ENCODE measurements around the gene ASB6.

Gene ASB6

DNA sequence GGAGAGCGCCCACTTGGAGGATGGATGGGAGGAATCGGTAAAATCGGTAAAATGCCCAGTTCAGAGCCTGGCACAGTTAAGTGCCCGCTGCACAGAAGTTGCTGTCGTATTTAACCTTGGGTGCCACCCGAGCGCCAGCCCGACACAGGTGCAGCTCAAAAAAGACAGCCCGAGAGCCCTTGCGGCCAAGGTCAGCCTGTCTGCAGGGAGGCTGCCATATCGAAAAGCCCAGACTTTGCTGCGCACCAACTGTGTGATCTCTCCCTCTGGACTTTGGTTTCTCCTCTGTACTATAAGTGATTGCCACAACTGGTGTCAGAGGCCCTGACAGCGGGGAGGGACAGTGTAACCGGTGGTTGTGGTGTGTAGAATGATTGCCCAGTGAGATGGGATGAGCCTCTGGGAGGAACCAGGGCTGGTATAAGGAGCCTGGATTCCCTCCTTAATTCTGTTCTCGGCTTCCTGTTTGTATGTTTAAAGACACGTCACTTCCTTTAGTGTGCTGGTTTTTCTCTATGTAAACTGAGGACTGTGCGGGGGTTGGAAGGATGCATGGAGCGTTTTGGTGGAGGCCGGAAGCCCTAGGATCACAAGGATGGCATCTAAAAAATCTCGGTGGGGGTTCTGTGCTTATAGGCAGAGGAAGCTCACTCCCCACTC, 15.2 kb downstream of the ASB6 start:
- no peak for DNase-seq (ENCODE audit: low read depth in 2 of 2)

DNA sequence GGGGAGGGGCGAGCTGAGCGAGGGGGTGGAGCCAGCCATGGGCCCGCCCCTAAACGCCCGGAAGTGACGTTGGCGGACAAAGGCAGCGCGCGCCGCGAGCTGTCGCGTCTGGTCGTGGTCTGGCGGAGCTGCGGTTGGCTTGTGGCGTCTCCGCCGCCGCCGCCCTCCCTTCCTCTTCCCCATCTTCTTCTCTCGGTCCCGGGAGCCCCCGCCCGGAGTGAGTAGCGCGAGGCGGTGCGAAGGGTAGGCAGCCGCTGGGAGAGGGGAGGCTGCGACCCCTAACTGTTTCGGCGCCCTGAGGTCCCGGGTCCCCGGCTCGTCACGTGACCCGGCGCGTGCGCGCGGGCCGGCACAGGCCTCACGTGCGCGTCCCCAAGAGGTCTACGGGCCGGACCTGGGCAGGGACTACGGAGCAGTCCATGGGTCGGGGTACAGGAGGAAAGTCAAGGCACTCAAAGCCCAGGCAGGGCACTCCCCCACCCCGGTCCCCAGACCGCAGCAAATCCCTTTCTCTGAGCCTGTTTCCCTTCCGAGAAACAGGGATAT, 15.8 kb downstream of the ASB6 start, which contains the start of gene NTMT1:
Gene NTMT1, plus strand, starts transcription at position 85 of the 546 bp plus-strand sequence. CDS start 6,541 bp downstream, outside the sequence.
- DNase-seq (ENCODE audit: low read depth in 2 of 2): peak; percentile 85 to 89

DNA sequence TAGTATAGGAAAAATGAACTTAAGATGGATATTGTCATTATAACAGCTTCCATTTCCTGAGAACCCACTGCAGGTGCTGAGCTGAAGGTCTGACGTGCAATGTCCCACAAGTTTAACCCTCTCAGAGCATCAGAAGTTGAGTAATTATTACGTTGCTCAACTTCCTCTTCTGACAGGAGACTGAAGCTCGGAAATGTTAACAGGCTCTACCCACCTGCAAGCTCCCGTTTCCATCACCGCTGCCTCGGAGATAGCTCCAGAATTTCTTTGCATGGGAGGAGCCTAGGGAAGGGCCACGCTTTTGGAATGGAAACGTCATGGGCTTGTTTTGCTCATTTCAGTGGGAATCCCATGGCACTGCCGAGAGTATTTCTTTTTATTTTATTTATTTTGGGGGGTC, 17.0 kb downstream of the ASB6 start:
- DNase-seq (ENCODE audit: low read depth in 2 of 2): no peak

DNA sequence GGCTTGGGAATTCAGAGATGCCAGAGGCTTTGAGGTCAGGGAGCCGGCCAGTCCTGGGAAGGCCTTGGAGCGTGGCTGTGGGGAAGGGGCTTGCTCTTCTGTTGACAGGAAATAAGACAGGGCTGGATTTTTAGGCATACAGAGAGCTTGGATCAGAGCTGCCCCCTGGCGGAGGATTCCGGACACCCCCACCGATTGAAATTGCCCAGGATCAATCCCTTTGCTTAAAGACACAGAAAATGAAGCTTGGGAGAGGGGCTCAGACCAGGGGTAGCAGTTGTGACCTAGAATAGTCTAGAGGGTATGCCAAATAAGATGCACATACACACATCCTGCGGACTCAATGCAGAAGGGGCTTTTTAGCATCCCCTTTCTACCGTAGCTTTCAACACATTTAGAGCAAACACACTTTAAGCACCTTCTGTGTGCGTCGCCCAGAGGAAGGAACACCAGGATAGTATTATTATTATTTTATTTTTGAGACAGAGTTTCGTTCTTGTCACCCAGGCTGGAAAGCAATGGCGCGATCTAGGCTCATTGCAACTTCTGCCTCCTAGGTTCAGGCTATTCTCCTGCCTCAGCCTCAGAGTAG, 17.7 kb downstream of the ASB6 start:
- DNase-seq (ENCODE audit: low read depth in 2 of 2): peak; percentile 66 to 76

DNA sequence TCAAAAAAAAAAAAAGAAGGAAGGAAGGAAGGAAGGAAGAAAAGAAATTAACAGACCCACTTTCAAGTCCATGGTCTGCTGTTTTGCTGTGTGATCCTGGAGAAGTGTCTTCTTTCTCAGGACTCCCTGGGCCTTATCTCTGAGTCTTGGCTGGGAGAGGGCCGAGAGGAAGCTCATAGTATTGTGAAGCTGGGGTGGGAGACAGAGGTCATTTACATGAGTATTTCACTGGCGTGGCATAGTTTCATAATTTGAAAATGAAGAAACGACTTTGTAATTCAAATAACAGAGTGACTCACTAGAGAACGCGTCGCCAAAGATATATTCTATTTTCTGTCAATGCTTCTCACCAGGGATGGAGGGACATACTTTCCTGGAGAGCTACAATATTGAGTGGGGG, 18.6 kb downstream of the ASB6 start:
- DNase-seq (ENCODE audit: low read depth in 2 of 2): no peak

DNA sequence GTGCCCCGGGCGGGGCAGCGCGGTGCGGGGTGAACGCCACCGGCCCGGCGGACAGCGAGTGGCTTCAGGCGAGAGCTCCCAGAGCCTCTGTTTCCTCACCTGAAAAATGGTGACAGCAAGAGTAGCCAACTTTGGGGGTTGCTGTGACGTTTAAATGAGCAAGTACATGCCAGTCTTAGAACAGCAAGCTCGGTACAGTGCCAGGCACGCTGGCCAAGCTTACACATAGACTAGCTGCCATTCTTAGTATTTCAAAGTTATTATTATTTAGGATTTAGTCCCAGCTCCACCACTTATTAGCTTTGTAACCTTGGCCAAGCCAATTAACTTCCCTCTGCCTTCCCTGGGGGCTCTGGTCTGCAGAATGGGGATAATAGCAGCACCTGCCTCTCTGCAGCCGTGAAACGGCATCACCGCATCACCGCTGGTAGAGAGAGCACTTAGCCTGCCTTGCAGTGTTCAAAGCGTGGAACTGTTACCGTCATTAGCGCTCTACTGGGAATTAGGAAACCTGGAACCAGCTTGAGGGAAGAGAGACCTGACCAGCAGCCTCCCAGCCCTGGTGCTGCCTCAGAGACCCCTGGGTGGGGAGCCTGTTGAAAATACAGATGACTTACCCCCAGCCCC, 21.2 kb downstream of the ASB6 start, which contains the start of gene C9orf50:
Gene C9orf50, minus strand, starts transcription at position 433 of the 627 bp plus-strand sequence. CDS start 527 bp downstream, outside the sequence.
- DNase-seq (ENCODE audit: low read depth in 2 of 2): no peak

DNA sequence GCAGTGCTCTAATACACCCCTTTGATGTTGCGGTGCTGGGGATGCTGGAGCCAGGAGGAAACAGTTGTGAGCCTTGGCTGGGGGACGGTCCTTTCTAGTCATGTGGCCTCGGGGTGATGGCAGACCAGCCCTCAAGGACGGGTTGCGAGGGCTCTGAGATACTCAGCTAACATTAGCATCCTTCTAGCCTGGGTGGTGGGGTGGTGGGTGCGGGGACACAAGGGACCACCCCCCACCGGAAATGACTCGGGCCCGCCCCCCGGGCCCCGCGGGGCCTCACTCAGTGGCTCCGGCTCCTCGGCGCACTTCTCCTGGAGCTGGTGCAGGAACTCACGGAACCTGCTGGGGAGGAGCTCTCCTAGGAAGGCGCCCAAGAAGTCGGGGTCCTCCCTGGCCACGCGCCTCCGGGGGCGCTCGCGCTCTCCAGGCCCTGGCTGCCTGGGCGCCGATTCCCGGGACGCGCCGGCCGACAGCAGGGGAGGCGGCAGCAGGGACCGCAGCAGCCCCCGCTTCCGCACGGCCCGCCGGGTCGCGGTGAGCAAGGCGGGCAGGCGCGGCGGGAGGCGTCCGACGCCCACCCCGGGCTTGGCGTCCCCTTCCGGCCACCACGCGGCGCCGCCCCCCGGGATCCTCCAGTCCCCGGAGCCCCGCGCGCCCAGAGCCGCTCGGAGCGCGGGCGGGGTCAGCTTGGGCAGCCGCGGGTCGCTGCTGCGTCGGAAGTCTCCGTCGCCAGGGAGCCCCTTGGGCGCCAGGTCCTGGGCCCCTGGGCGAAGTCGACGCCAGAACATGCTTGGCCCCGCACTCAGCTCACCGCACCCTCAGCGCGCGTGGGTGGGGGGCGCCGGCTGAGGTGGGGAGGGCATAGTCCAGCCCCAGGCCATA, 21.9 kb downstream of the ASB6 start:
- no peak for DNase-seq (ENCODE audit: low read depth in 2 of 2)

DNA sequence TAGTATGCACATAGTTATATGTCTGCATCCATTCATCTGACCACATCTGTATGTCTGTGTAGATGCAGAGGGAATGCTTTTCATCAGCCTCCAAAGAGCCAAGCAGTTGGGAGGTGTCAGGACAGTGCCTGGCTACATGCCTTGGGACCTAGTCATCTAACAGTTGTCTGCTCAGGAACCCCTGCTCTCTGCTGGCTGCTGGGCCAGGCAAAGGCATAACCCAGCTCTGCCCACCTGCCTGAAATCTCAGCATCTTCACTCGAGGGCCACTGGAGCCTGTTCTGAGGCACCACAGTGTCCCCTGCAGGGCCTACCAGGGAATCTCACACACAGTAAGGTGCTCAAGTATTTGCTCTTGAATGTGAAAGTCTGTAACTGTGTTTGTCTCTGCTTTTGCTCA, 24.8 kb downstream of the ASB6 start:
- DNase-seq (ENCODE audit: low read depth in 2 of 2): no peak

DNA sequence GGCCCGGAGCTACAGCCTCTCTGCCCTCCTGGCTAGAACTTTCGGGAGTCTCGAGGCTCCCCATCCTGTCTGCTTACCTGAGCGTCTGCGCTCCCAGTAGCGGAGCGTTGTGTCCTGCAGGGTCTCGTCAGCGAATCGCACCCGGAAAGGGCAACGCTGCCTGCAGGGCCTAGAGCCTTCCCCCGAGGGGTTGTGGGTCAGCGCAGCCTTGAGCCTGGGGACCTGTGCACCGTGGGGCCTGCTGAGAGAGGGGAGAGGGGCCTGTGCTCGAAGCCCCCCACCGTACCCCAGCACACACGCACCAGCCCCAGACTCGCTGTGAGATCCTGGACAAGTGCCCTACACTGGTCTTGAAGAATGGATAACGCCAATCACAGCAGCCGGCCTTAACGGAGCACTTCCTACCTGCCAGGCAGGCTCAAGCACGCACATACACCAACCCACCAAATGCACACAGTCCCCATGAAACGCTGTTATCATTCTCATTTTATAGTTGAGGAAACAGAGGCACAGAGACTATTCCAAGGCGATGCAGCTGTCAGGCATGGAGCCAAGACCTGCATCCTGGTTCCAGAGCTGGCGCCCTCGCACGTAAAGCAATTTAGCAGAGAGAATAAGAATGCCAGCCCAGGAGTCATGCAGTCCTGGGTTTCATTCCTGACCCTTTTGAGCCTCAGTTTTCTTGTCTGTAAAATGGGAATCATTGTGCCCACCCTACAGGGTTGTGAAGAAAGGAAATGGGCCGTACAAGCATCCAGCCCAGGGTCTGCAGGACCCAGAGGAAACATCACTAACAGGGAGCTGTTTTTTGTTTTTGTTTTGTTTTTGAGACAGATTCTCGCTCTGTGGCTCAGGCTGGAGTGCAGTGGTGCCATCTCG, 26.3 kb downstream of the ASB6 start:
- DNase-seq (ENCODE audit: low read depth in 2 of 2): no peak

DNA sequence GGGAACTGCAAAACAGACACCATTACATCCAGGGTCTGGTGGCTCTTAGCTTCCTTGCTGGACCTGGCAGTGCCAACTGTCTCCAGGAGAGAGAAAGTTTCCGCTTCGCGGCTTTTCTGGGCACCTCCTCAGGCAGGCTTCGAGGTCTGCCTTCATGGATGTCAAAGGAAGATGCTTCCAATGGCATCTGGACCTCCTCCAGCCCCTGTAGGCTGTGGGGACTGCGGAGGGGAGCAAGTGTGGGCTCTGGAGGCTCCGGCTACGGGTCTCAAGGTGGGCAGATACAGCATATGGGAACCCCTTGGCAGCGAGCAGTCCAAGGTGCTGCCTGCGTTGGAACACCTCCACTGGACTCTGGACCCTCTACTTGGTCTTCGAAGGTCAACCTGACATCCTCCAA, 27.0 kb downstream of the ASB6 start:
- DNase-seq (ENCODE audit: low read depth in 2 of 2): no peak

DNA sequence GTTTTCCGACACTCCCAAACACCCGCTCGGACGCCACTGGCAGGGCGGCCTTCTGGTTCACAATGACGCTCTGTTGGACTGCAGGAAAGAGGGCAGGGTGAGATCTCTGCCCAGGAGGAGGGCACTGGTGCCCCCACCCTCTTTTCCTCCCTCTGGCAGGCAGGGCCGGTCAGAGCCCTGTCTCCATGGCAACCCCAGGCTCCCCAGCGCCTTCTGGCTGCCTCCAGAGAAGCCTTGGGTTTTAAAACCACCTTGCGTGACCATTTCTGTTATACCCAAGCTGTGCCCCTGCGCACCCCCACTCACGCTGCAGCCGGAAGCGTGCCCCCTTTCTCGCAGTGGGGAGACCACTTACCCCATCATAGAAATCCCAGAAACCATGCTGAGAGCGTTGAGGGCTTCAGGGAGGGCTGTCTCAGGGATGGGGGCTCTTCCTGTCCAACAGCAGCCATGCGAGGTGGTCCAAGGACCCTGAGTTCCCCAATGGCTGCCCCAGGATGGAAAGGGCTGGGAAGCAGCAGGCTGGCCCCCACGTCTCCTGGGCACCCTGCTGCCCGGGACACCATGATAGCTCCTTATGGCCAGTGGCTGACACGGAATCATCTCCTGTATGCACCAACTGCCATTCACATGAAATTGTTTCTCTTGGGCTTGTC, 28.3 kb downstream of the ASB6 start:
- DNase-seq (ENCODE audit: low read depth in 2 of 2): no peak

DNA sequence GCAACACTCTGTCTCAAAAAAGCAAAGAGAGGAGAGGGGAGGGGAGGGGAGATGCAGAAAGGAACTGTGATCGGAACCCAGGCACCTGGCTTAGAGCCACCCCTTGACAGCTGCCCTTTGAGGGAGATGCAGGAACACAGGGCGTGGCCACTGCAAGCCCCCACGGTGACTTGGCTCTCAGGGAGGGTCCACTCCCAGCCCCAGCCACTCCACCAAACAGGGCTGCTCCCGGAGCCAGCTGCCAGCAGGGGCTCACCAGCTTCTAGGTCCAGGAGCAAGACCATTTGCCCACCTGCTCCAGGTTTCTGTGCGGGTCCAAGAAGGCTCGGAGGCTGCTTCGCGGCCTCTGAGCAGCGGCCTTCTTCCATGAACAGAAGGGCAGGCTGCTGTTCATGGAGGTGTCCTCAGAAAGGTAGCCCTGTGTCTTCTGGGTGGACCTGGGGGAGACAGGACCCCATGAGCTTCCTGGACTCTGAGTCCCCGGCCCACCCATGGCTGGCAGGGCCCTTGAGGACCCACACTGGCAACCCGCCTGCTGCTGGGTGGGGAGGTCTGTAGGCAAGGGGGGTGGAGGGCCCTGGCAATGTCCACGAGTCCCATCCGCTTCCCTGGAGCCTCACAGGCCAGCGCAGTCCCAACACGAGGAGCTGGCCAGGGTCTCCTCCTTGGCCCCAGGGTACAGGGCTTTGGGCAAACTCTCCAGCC, 29.0 kb downstream of the ASB6 start:
- no peak for DNase-seq (ENCODE audit: low read depth in 2 of 2)

DNA sequence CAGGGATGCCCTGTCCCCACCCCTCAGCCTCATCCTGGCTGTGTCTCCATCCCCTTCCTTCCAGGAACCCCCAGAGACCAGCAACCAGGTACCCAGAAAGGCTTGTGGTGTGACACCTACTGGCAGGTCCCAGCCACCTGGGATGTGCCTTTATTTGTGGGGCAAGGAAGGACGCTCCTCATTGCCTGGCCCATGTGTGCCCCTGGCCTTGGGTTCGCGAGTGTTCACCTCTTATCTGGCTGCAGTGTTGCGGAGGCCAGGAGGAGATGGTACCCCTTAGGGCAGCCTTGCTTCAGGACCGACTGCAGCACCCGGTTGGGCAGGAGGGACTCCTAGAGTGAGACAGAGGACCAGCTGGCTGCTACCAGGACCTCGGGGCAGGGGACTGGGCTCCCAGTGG, 29.8 kb downstream of the ASB6 start:
- DNase-seq (ENCODE audit: low read depth in 2 of 2): no peak

DNA sequence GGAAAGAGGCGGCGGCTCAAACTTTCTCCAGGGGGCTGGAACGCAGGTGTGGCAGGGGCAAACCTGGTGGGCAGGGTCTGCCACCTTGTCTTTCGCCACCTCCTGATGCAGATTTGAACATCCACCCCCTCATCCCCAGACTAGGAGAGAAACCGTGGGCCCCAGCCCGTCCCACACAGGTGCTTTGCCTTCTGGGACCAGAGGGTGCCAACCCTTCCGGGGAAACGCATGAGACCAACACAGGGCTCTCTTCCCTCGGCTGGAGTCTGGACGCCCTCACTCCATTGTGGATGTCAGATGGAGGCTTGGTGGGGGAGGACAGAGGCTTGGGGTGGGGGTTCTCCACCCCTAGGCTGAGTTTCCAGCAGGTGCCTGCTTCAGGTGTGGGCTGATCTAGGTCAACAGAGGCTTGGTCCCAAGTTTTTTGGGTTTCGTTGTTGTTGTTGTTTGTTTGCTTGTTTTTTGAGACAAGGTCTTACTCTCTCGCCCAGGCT, 30.6 kb downstream of the ASB6 start:
- DNase-seq (ENCODE audit: low read depth in 2 of 2): no peak

DNA sequence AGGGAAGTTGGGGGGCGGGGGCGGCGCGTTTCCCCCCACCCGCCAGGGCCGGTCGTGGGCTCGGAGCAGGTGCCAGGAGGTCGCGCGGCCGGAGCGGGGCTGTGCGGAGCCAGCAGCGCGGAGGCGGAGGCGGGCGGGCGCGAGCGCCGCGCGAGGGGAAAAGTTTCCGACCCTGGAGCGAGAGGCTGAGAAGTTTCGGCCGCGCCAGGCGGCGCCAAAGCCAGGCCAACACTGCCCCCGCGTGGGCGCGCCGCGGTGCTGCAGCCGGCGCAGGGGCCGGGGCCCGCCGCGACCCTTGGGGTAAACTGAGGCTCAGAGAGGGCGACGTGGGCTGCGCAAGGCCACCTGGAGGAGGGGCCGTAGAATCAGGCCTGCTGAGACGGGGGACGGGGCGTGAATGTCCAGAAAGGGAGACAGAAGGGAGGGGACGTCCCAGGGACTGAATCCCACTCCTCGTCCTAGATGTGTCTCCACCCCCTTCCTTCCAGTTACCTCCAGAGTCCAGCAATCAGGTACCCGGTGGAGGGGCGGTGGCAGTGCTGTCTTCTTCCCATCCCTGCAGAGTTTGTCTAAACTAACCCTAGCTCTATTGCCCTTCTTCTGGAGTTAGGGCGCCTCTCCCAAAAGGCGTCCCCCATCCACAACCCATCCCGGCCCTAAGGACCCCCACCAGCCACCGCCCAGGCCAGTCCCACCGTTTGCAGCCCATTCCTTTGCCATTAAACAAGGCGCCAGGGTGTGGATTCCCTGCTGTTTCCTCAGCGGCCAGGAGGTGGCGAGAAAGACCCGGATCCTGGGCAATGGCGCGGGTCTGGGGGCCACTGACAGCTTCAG, 31.3 kb downstream of the ASB6 start:
- peak; percentile 64 to 70 for DNase-seq (ENCODE audit: low read depth in 2 of 2)

DNA sequence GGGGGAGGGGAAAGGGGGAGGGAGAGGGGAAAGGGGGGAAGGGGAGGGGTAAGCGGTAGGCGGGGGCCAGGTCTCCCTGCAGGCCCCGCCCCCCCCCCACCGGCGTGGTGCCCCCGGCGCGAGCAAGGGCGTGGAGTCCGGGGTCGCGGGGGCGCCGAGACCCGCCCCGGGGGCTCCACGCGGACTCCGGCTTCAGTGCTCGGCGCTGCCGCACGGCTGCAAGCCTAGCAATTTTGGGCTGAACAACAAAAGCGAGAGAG, 31.8 kb downstream of the ASB6 start:
- no peak for DNase-seq (ENCODE audit: low read depth in 2 of 2)

DNA sequence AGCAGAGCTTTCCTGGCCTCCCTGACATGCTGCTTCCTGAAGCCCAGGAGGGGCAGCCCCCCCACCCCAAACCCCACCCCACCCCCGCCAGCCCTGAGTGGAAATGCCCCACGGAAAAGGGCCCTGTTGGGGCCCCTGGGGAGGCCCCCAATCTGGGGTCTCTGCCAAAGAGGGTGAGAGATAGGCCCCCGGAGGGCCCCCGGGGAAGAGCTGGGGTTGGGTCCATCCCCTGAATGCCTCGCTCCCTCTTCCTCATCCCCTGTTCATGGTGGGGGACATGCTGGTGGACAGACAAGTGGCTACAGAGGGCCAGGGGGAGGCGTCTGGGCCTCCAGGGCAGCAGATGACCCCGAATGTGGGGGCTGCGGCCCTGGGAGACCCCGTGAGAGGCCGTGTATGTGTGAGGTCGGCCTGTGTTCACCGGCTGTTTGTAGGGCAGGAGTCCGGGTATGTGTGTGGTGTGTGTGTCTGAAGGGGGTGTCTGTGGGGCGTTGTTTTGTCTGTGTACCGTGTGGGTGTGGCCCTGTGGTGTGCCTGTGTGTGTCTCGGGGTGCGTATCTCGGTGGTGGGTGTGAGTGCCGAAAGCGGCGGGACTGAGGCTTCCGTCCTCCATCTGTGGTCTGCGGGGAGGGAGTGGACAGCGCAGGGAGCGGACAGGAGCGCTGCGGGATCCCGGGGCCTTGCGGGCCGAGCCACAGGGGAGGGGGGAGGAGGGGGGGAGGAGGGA, 32.3 kb downstream of the ASB6 start:
- no peak for DNase-seq (ENCODE audit: low read depth in 2 of 2)
